Natural killer cell (primary cell): ENCODE data around the gene P2RX7. TPM values are rescaled to one million over a fixed set of nuclear protein-coding genes. Genes with fewer than 3 reads are reported as not detected.

Experiments used
- ATAC-seq, 3 donors: fragments of 150-1000 bp in 2 of 3; fragments of 200-7000 bp in 1 of 3; cut with Tn5 transposase; 1 replicate in 1 of 3; 2 replicates in 2 of 3; pipeline ENCODE4 v1.10.0; 2021; ENCODE audit warnings: mild to moderate bottlenecking in 2 of 3, moderate library complexity in 2 of 3
- DNase-seq, 2 donors: peaks; one replicate each; pipeline versions ENCODE4 v3.0.0 to v3.0.0-alpha.2; 2013 to 2021; ENCODE audit warnings: mixed read lengths in 1 of 2
- H3K27ac ChIP-seq: one replicate; pipeline ENCODE4 v1.5.1; 2013; ENCODE audit warnings: mild to moderate bottlenecking, low read length
- H3K27me3 ChIP-seq: one replicate; pipeline ENCODE4 v1.6.1; 2013; ENCODE audit warnings: low read length; ENCODE audit not compliant: control insufficient read depth, insufficient read depth
- H3K36me3 ChIP-seq: one replicate; pipeline ENCODE4 v1.6.1; 2013; ENCODE audit warnings: low read length; ENCODE audit not compliant: control insufficient read depth, insufficient read depth
- H3K4me1 ChIP-seq: one replicate; pipeline ENCODE4 v1.6.1; 2013; ENCODE audit warnings: low read length; ENCODE audit not compliant: control insufficient read depth, insufficient read depth
- H3K4me3 ChIP-seq: one replicate; pipeline ENCODE4 v1.5.1; 2013; ENCODE audit warnings: low read length
- H3K9me3 ChIP-seq: one replicate; pipeline ENCODE4 v1.6.1; 2013; ENCODE audit warnings: low read length; ENCODE audit not compliant: control insufficient read depth, insufficient read depth
- H3K27ac Mint-ChIP-seq, 2 donors: one replicate each; pipeline ENCODE4 v1.8.0; 2022; ENCODE audit warnings: mild to moderate bottlenecking in 2 of 2, mixed read lengths in 2 of 2, moderate library complexity in 1 of 2
- H3K27me3 Mint-ChIP-seq, 2 donors: one replicate each; pipeline ENCODE4 v1.8.0; 2022; ENCODE audit warnings: low read depth in 2 of 2, mixed read lengths in 2 of 2
- H3K36me3 Mint-ChIP-seq: one replicate; pipeline ENCODE4 v1.8.0; 2022; ENCODE audit warnings: mixed read lengths
- H3K4me1 Mint-ChIP-seq, 2 donors: one replicate each; pipeline ENCODE4 v1.8.0; 2022; ENCODE audit warnings: mixed read lengths in 2 of 2
- H3K4me3 Mint-ChIP-seq: one replicate; pipeline ENCODE4 v1.8.0; 2022; ENCODE audit warnings: mild to moderate bottlenecking, moderate library complexity, mixed read lengths
- H3K9me3 Mint-ChIP-seq, 2 donors: one replicate each; pipeline ENCODE4 v1.8.0; 2022; ENCODE audit warnings: mixed read lengths in 2 of 2
- CTCF ChIP-seq: fragments of 200-600 bp; IDR thresholded peaks from one replicate; pipeline ENCODE4 v1.8.0; 2022; ENCODE audit warnings: antibody characterized with exemption
- WGBS: methylation state at CpG from one replicate; pipeline ENCODE4 v1.1.7; 2013; ENCODE audit warnings: missing lambda C conversion rate; ENCODE audit not compliant: insufficient coverage; 5-methylcytosine and 5-hydroxymethylcytosine counted together
- intact Hi-C: fragments of 100-400 bp; cut with micrococcal nuclease; formaldehyde crosslinking; loops from one replicate; pipeline ENCODE4 v1.14.2; 2022
- total RNA-seq, 4 donors: library from RNA; stranded (reverse); fragments of 120-200 nt in 1 of 4; gene quantifications; one replicate each; pipeline versions ENCODE4 v1.2.3 to v1.2.4, GENCODE V29; 2013 to 2022

The P2RX7 gene
- total RNA-seq, 3 donors from 2014 or later (not counting 1 experiment from before 2014, with no cell fraction given), result 14.1 to 22.9 (median 16.7) TPM

DNA sequence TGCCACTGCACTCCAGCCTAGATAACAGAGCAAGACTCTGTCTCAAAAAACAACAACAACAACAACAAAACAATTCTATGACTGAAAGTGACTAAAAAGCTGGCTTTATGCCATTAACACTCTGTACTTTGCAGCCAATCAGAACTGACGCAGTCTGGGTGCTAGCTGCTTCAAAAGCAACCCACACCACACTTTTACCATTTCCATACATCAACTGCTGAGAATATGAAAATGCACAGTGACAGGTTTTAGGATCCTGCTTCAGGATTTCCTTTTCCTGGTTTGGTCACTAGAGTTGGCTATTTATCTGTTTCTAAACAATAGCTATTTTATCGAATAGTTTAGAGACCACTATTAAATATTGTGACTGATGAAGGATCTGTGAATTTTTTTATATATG is 54.1 kb downstream of the P2RX7 start:
- H3K27me3 ChIP-seq, result no peaks in the 10 kb centered on the region

GRCh38 chr12:121187501-121187900 is 54.8 kb downstream of the P2RX7 start:
- H3K4me3 Mint-ChIP-seq, result no peak overlapping the region
- DNase-seq (no peak), ATAC-seq (no peak)
- H3K4me1 Mint-ChIP-seq, result no peaks in the 10 kb centered on the region
- Histone ChIP-seq H3K27me3 (no peaks in the 10 kb centered on the region), H3K4me3 (no peak overlapping the region), H3K27ac (no peak overlapping the region), H3K9me3 (no peaks in the 10 kb centered on the region), H3K4me1 (no peaks in the 10 kb centered on the region), H3K36me3 (peaks cover 2% of the 10 kb centered on the region)
- H3K36me3 Mint-ChIP-seq, result no peaks in the 10 kb centered on the region
- intact Hi-C loops, result no loop called here
- no peak overlapping the region for H3K27ac Mint-ChIP-seq
- no peaks in the 10 kb centered on the region for H3K9me3 Mint-ChIP-seq
- no peaks in the 10 kb centered on the region for H3K27me3 Mint-ChIP-seq
- WGBS, result 95% methylated on average over 7 of the region's 7 CpGs
- TF ChIP-seq CTCF, result no peak

More for the DNA sequence above, 54.1 kb downstream of the P2RX7 start:
- H3K4me1 Mint-ChIP-seq, result no peaks in the 10 kb centered on the region
- no peaks in the 10 kb centered on the region for H3K4me1 ChIP-seq
- no peaks in the 10 kb centered on the region for H3K9me3 Mint-ChIP-seq
- no peak overlapping the region for H3K4me3 ChIP-seq
- intact Hi-C loops, result no loop called here
- no peaks in the 10 kb centered on the region for H3K27me3 Mint-ChIP-seq
- TF ChIP-seq CTCF, result no peak
- DNase-seq (no peak), ATAC-seq (no peak)
- H3K4me3 Mint-ChIP-seq, result no peak overlapping the region
- H3K27ac Mint-ChIP-seq, result no peak overlapping the region
- H3K9me3 ChIP-seq, result no peaks in the 10 kb centered on the region
- no peaks in the 10 kb centered on the region for H3K36me3 Mint-ChIP-seq
- H3K36me3 ChIP-seq, result peaks cover 9% of the 10 kb centered on the region
- 95% methylated on average over 1 of the region's 2 CpGs for WGBS
- H3K27ac ChIP-seq, result no peak overlapping the region

GRCh38 chr12:121188227-121188626 is 55.6 kb downstream of the P2RX7 start:
- ATAC-seq (no peak), DNase-seq (no peak)
- no peak overlapping the region for H3K27ac Mint-ChIP-seq
- no peaks in the 10 kb centered on the region for H3K4me1 Mint-ChIP-seq
- Histone ChIP-seq H3K27me3 (no peaks in the 10 kb centered on the region), H3K4me1 (no peaks in the 10 kb centered on the region), H3K27ac (no peak overlapping the region), H3K36me3 (peaks cover 2% of the 10 kb centered on the region), H3K9me3 (no peaks in the 10 kb centered on the region), H3K4me3 (no peak overlapping the region)
- H3K9me3 Mint-ChIP-seq, result no peaks in the 10 kb centered on the region
- H3K4me3 Mint-ChIP-seq, result no peak overlapping the region
- WGBS, result 97% methylated on average over 2 of the region's 2 CpGs
- no peaks in the 10 kb centered on the region for H3K36me3 Mint-ChIP-seq
- H3K27me3 Mint-ChIP-seq, result no peaks in the 10 kb centered on the region
- no peak for TF ChIP-seq CTCF
- intact Hi-C loops, result no loop called here

DNA sequence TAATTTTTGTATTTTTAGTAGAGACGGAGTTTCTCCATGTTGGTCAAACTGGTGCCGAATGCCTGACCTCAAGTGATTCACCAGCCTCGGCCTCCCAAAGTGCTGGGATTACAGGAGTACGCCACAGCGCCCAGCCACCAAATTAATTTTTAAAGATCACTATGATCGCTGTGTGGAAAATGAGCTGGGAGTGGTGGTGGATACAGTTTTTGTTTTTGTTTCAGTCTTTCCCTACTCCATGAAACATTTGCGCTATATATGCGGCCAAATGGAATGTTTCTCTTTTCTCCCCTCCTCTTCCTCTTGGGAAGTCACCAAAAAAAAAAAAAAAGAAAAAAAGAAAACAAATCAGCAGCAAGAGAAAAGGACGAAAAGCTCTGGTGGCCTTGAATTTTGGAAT is 56.5 kb downstream of the P2RX7 start:
- no peak overlapping the region for H3K27ac Mint-ChIP-seq
- H3K9me3 Mint-ChIP-seq, result no peaks in the 10 kb centered on the region
- DNase-seq, result no peak
- no peak overlapping the region for H3K27ac ChIP-seq
- H3K27me3 Mint-ChIP-seq, result no peaks in the 10 kb centered on the region
- intact Hi-C loops, result no loop called here
- WGBS, result 92% methylated on average over 8 of the region's 9 CpGs
- H3K36me3 Mint-ChIP-seq, result no peaks in the 10 kb centered on the region
- H3K4me3 ChIP-seq, result no peak overlapping the region
- TF ChIP-seq CTCF, result no peak
- no peak for ATAC-seq
- H3K9me3 ChIP-seq, result no peaks in the 10 kb centered on the region
- no peaks in the 10 kb centered on the region for H3K27me3 ChIP-seq
- H3K36me3 ChIP-seq, result peaks cover 2% of the 10 kb centered on the region
- no peaks in the 10 kb centered on the region for H3K4me1 Mint-ChIP-seq
- no peaks in the 10 kb centered on the region for H3K4me1 ChIP-seq
- no peak overlapping the region for H3K4me3 Mint-ChIP-seq
